OCI-LY3 (cell line): ENCODE results near the gene PLB1.

Experiments used
- H2AFZ ChIP-seq: fragments of 200-600, 300-600 bp; shearing (Covaris generic); 2 replicates; pipeline ENCODE4 v1.6.0; 2014; ENCODE audit warnings: antibody characterized with exemption, low read depth, low read length
- H3K27ac ChIP-seq: fragments of 200-600, 300-600 bp; sonication (generic); 2 replicates; pipeline ENCODE4 v1.5.1; 2014; ENCODE audit warnings: mild to moderate bottlenecking, low read length, moderate library complexity, mixed read lengths
- H3K27me3 ChIP-seq: fragments of 200-600, 300-600 bp; sonication (generic); 2 replicates; pipeline ENCODE4 v1.6.1; 2014; ENCODE audit warnings: low read depth, low read length, mixed read lengths
- H3K36me3 ChIP-seq: fragments of 200-600, 300-600 bp; sonication (generic); replicated peaks from 2 replicates; pipeline ENCODE3; 2014; ENCODE audit warnings: low read depth, low read length, mixed read lengths
- H3K4me1 ChIP-seq: fragments of 300-600, 200-600 bp; sonication (generic); 2 replicates; pipeline ENCODE4 v1.6.1; 2014; ENCODE audit warnings: low read length, mixed read lengths
- H3K4me2 ChIP-seq: fragments of 200-600, 300-600 bp; sonication (generic); 2 replicates; pipeline ENCODE4 v1.6.1; 2014; ENCODE audit warnings: low read length, mixed read lengths
- H3K4me3 ChIP-seq: fragments of 300-600, 200-600 bp; sonication (generic); 2 replicates; pipeline ENCODE4 v1.5.1; 2014; ENCODE audit warnings: antibody characterized with exemption, mild to moderate bottlenecking, low read length, moderate library complexity
- H3K79me2 ChIP-seq: fragments of 300-600, 200-600 bp; shearing (Covaris generic); 2 replicates; pipeline ENCODE4 v1.6.1; 2014; ENCODE audit warnings: mild to moderate bottlenecking, low read length, mixed read lengths
- H3K9ac ChIP-seq: fragments of 300-600, 200-600 bp; shearing (Covaris generic); 2 replicates; pipeline ENCODE4 v1.6.0; 2014; ENCODE audit warnings: mild to moderate bottlenecking, low read length, moderate library complexity
- H3K9me3 ChIP-seq: fragments of 200-600, 300-600 bp; shearing (Covaris generic); 2 replicates; pipeline ENCODE4 v1.6.1; 2014; ENCODE audit warnings: low read length, mixed read lengths; ENCODE audit not compliant: insufficient read depth
- H4K20me1 ChIP-seq: fragments of 200-600, 300-600 bp; sonication (generic); 2 replicates; pipeline ENCODE4 v1.6.1; 2016; ENCODE audit warnings: low read length, mixed read lengths; ENCODE audit not compliant: insufficient read depth
- CTCF ChIP-seq: fragments of 200-600, 300-600 bp; sonication (generic); IDR thresholded peaks from 2 replicates; pipeline ENCODE4 v1.5.1; 2014; ENCODE audit warnings: antibody characterized with exemption, low read length, low read depth
- EZH2phosphoT487 ChIP-seq: fragments of 200-600 bp; shearing (Covaris generic); IDR thresholded peaks from 2 replicates; pipeline ENCODE4 v1.6.1; 2018; ENCODE audit warnings: antibody characterized with exemption, mixed run types, low read depth

Gene PLB1

GRCh38 chr2:28681158-28681571 is 185.3 kb downstream of the PLB1 start:
- Histone ChIP-seq H3K9ac (peak overlapping the region; percentile 29), H4K20me1 (no peaks in the 10 kb centered on the region), H3K4me2 (peak overlapping the region; percentile 65), H3K36me3 (no peaks in the 10 kb centered on the region), H3K79me2 (no peaks in the 10 kb centered on the region), H3K27me3 (no peaks in the 10 kb centered on the region), H2AFZ (peak overlapping the region; percentile 75), H3K4me1 (peaks cover 35% of the 10 kb centered on the region), H3K4me3 (peak overlapping the region; percentile 34), H3K27ac (peak overlapping the region; percentile 40), H3K9me3 (no peaks in the 10 kb centered on the region)
- no peak for TF ChIP-seq EZH2phosphoT487
- no peak for TF ChIP-seq CTCF

GRCh38 chr2:28681606-28682005 is 185.7 kb downstream of the PLB1 start:
- Histone ChIP-seq H3K27me3 (no peaks in the 10 kb centered on the region), H3K4me2 (peak overlapping the region; percentile 65), H4K20me1 (no peaks in the 10 kb centered on the region), H3K27ac (peak overlapping the region; percentile 40), H3K9ac (peak overlapping the region; percentile 29), H3K4me3 (no peak overlapping the region; the same call in 1 of the 2 replicates), H3K4me1 (peaks cover 35% of the 10 kb centered on the region), H3K9me3 (no peaks in the 10 kb centered on the region), H2AFZ (peak overlapping the region; percentile 75; the same call in 1 of the 2 replicates), H3K79me2 (no peaks in the 10 kb centered on the region), H3K36me3 (no peaks in the 10 kb centered on the region)
- TF ChIP-seq EZH2phosphoT487 = no peak
- no peak for TF ChIP-seq CTCF

GRCh38 chr2:28683100-28683706 is 187.3 kb downstream of the PLB1 start:
- Histone ChIP-seq H3K4me3 (no peak overlapping the region), H4K20me1 (no peaks in the 10 kb centered on the region), H2AFZ (no peak overlapping the region), H3K4me1 (peaks cover 35% of the 10 kb centered on the region), H3K9me3 (no peaks in the 10 kb centered on the region), H3K4me2 (no peak overlapping the region), H3K9ac (no peak overlapping the region), H3K27ac (no peak overlapping the region), H3K79me2 (no peaks in the 10 kb centered on the region), H3K27me3 (no peaks in the 10 kb centered on the region), H3K36me3 (no peaks in the 10 kb centered on the region)
- TF ChIP-seq EZH2phosphoT487 = no peak
- TF ChIP-seq CTCF = no peak

- Histone ChIP-seq H3K27me3 (no peaks in the 10 kb centered on the region), H3K9me3 (no peaks in the 10 kb centered on the region), H3K4me2 (no peak overlapping the region), H2AFZ (no peak overlapping the region), H3K79me2 (no peaks in the 10 kb centered on the region), H3K36me3 (no peaks in the 10 kb centered on the region), H3K27ac (no peak overlapping the region), H3K9ac (no peak overlapping the region), H3K4me1 (peaks cover 26% of the 10 kb centered on the region), H4K20me1 (no peaks in the 10 kb centered on the region), H3K4me3 (no peak overlapping the region)
- TF ChIP-seq EZH2phosphoT487 = no peak
- TF ChIP-seq CTCF = no peak
Measured at GRCh38 chr2:28684142-28684858, 188.4 kb downstream of the PLB1 start.
